Measurements from ENCODE around the gene EHMT1.

DNA sequence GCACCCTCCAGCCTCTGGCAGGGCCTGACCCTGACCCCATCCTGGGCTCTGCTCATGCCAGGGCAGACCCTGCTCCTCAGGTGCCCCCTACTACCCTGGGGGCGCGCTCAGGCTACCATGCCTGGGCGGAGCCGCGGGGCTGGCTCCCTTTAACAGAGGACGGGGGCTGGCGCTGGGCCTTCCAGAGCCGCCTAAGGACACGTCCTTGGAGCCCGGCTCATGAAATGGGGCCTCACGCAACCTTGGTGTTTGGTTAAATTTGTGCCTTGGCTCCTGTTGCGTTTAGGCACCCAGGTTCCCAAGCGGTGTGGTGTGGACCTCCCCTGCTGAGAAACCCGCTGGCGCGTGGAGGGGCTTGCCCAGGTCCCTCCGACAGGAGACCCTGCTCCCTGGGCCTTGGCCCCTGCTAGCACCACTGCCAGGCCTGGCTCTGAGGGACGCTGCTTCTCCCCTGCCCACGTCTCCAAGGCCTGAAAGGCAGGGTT, 3.4 kb upstream of the EHMT1 start:
- TF ChIP-seq, protein P1, sequence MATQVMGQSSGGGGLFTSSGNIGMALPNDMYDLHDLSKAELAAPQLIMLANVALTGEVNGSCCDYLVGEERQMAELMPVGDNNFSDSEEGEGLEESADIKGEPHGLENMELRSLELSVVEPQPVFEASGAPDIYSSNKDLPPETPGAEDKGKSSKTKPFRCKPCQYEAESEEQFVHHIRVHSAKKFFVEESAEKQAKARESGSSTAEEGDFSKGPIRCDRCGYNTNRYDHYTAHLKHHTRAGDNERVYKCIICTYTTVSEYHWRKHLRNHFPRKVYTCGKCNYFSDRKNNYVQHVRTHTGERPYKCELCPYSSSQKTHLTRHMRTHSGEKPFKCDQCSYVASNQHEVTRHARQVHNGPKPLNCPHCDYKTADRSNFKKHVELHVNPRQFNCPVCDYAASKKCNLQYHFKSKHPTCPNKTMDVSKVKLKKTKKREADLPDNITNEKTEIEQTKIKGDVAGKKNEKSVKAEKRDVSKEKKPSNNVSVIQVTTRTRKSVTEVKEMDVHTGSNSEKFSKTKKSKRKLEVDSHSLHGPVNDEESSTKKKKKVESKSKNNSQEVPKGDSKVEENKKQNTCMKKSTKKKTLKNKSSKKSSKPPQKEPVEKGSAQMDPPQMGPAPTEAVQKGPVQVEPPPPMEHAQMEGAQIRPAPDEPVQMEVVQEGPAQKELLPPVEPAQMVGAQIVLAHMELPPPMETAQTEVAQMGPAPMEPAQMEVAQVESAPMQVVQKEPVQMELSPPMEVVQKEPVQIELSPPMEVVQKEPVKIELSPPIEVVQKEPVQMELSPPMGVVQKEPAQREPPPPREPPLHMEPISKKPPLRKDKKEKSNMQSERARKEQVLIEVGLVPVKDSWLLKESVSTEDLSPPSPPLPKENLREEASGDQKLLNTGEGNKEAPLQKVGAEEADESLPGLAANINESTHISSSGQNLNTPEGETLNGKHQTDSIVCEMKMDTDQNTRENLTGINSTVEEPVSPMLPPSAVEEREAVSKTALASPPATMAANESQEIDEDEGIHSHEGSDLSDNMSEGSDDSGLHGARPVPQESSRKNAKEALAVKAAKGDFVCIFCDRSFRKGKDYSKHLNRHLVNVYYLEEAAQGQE (IDR thresholded peaks at IDR 0.05; ENCODE audit: insufficient read depth in 1 of 2, low read depth in 2 of 2, low read length in 2 of 2), result no peak
- TF ChIP-seq POLR2AphosphoS5 (IDR thresholded peaks at IDR 0.05; ENCODE audit: low read depth, low read length) (no peak), TAF1 (IDR thresholded peaks at IDR 0.05; ENCODE audit: borderline replicate concordance, insufficient read depth, low read length) (no peak), FOXP2 (optimal IDR thresholded peaks at IDR 0.05; ENCODE audit: borderline replicate concordance, extremely low read depth, extremely low read length, insufficient read depth) (no peak)
